ENCODE results near the gene TTC23L.

DNA sequence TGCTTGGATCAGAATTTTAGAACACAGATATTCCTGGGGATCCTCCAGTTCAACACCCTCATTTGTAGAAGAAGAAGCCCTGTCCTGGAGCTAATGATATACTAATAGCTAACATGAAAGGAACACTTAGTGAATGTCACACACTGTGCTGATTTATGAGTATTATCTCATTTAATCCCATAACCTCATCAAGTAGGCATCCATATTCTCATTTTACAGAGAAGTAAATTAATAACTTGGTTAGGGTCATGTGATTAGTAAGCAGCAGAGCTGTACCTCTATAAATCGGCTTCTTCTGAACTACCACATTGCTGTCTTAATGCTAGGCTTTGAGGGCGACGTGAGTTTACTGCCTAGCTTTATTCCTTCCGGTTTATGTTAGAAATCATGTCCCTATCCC lies 6.0 kb downstream of the TTC23L start:
- TF ChIP-seq, protein P1, sequence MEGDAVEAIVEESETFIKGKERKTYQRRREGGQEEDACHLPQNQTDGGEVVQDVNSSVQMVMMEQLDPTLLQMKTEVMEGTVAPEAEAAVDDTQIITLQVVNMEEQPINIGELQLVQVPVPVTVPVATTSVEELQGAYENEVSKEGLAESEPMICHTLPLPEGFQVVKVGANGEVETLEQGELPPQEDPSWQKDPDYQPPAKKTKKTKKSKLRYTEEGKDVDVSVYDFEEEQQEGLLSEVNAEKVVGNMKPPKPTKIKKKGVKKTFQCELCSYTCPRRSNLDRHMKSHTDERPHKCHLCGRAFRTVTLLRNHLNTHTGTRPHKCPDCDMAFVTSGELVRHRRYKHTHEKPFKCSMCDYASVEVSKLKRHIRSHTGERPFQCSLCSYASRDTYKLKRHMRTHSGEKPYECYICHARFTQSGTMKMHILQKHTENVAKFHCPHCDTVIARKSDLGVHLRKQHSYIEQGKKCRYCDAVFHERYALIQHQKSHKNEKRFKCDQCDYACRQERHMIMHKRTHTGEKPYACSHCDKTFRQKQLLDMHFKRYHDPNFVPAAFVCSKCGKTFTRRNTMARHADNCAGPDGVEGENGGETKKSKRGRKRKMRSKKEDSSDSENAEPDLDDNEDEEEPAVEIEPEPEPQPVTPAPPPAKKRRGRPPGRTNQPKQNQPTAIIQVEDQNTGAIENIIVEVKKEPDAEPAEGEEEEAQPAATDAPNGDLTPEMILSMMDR (IDR thresholded peaks at IDR 0.05), result no peak
- TF ChIP-seq POLR2A (IDR thresholded peaks at IDR 0.05), result no peak
